VCaP (cell line): ENCODE data around the gene RPS3.

ENCODE experiments used
- H3K27ac ChIP-seq: fragments of 450-650 bp; 2 replicates; pipeline ENCODE4 v1.5.1; 2017
- CTCF ChIP-seq: fragments of 450-650 bp; conservative IDR thresholded peaks from 2 replicates; pipeline ENCODE4 v1.5.1; 2017; ENCODE audit warnings: mild to moderate bottlenecking, moderate library complexity

Gene RPS3

GRCh38 chr11:75439495-75440120, 40.3 kb downstream of the RPS3 start:
- no peak overlapping the region for H3K27ac ChIP-seq
- TF ChIP-seq CTCF = no peak

GRCh38 chr11:75440960-75441803, 41.9 kb downstream of the RPS3 start:
- TF ChIP-seq CTCF = no peak
- H3K27ac ChIP-seq = no peak overlapping the region

GRCh38 chr11:75441804-75442132, 42.5 kb downstream of the RPS3 start:
- no peak for TF ChIP-seq CTCF
- no peak overlapping the region for H3K27ac ChIP-seq

- no peak for TF ChIP-seq CTCF
- H3K27ac ChIP-seq = no peak overlapping the region
Observed at GRCh38 chr11:75442161-75442885, 43.0 kb downstream of the RPS3 start.

GRCh38 chr11:75443043-75443442, 43.7 kb downstream of the RPS3 start:
- no peak for TF ChIP-seq CTCF
- no peak overlapping the region for H3K27ac ChIP-seq

GRCh38 chr11:75445315-75445953, 46.1 kb downstream of the RPS3 start:
- no peak overlapping the region for H3K27ac ChIP-seq
- TF ChIP-seq CTCF = peak; percentile 93

GRCh38 chr11:75447415-75447814, 48.1 kb downstream of the RPS3 start:
- H3K27ac ChIP-seq = no peak overlapping the region
- TF ChIP-seq CTCF = no peak
